Ishikawa (cell line): Measurements from ENCODE around the gene KLHL8.

Experiments used
- CEBPB ChIP-seq: IDR thresholded peaks from 2 replicates; pipeline ENCODE4 v1.6.1; 2012
- CREB1 ChIP-seq: IDR thresholded peaks from 2 replicates; pipeline ENCODE4 v1.6.1; 2012; ENCODE audit warnings: low read depth
- EGR1 ChIP-seq: IDR thresholded peaks from 2 replicates; pipeline ENCODE4 v1.6.1; 2012
- EP300 ChIP-seq: IDR thresholded peaks from 2 replicates; pipeline ENCODE4 v1.6.1; 2012; ENCODE audit warnings: borderline replicate concordance
- FOXM1 ChIP-seq: IDR thresholded peaks from 2 replicates; pipeline ENCODE4 v1.6.1; 2012; ENCODE audit warnings: low read depth, borderline replicate concordance
- NFIC ChIP-seq: IDR thresholded peaks from 2 replicates; pipeline ENCODE4 v1.6.1; 2012
- RAD21 ChIP-seq: IDR thresholded peaks from 2 replicates; pipeline ENCODE4 v1.6.1; 2012; ENCODE audit warnings: low read depth
- REST ChIP-seq: IDR thresholded peaks from 2 replicates; pipeline ENCODE4 v1.6.1; 2012; ENCODE audit warnings: low read depth, mild to moderate bottlenecking
- TAF1 ChIP-seq: IDR thresholded peaks from 2 replicates; pipeline ENCODE4 v1.6.1; 2012; ENCODE audit warnings: low read depth, mild to moderate bottlenecking
- TCF12 ChIP-seq: IDR thresholded peaks from 2 replicates; pipeline ENCODE4 v1.6.1; 2012; ENCODE audit warnings: low read depth
- TEAD4 ChIP-seq: IDR thresholded peaks from 2 replicates; pipeline ENCODE4 v1.6.1; 2012
- YY1 ChIP-seq: IDR thresholded peaks from 2 replicates; pipeline ENCODE4 v1.6.1; 2012; ENCODE audit warnings: low read depth
- ZBTB7A ChIP-seq: IDR thresholded peaks from 2 replicates; pipeline ENCODE4 v1.6.1; 2012; ENCODE audit warnings: low read depth
- TF ChIP-seq, protein P1 (sequence below): IDR thresholded peaks from 2 replicates; pipeline ENCODE4 v1.6.1; 2012
- TF ChIP-seq, protein P2 (sequence below): IDR thresholded peaks from 2 replicates; pipeline ENCODE4 v1.6.1; 2012

Gene KLHL8

DNA sequence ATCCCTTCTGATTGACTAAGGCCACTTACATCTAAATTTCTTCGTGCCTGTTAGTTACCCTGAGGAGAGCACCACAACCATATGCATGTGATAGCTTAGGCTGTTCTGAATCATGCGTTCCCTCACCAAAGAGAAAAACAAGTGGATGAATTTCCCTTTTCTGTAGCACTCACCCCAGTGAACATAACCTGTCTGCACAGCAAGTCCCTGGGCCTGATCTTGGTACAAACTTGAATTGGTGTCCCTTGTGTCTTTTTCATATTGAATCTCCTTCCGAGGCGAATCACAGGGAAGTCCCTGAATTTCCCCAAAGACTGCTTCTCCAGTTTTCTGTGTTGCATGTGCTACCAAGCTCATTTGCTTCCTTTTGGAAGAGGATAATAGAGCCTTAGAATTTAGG is 100.4 kb downstream of the KLHL8 start:
- TF ChIP-seq CEBPB (no peak), TCF12 (no peak), TAF1 (no peak), YY1 (no peak), TEAD4 (no peak), NFIC (no peak), EGR1 (no peak), ZBTB7A (no peak), EP300 (no peak), REST (no peak), FOXM1 (no peak), RAD21 (no peak)
- TF ChIP-seq, protein P1, sequence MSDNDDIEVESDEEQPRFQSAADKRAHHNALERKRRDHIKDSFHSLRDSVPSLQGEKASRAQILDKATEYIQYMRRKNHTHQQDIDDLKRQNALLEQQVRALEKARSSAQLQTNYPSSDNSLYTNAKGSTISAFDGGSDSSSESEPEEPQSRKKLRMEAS, result no peak
- TF ChIP-seq, protein P2, sequence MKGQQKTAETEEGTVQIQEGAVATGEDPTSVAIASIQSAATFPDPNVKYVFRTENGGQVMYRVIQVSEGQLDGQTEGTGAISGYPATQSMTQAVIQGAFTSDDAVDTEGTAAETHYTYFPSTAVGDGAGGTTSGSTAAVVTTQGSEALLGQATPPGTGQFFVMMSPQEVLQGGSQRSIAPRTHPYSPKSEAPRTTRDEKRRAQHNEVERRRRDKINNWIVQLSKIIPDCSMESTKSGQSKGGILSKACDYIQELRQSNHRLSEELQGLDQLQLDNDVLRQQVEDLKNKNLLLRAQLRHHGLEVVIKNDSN, result no peak

DNA sequence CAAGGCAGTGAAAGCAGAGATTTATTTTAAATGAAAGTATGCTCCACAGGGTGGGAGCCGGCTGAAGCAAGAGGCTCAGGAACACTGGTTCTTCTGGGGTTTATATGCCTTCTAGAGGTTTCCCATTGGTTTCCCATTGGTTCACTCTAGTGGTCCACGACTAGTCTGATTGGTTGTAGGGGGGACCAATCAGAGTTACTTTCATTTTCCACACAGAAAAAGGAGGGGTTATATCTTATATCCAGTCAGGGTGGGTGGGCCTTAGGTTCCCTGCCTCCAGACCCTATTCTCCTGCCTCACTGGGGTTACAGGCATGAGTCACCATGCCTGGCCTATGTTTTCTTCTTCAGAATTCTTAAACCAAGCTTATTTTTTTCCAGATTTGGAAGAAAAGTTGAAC is 101.6 kb downstream of the KLHL8 start:
- TF ChIP-seq CEBPB (no peak), FOXM1 (no peak), TAF1 (no peak), NFIC (no peak), ZBTB7A (no peak), TEAD4 (no peak), CREB1 (no peak), RAD21 (no peak)
- TF ChIP-seq, protein P2, result no peak
- TF ChIP-seq, protein P1, result no peak

DNA sequence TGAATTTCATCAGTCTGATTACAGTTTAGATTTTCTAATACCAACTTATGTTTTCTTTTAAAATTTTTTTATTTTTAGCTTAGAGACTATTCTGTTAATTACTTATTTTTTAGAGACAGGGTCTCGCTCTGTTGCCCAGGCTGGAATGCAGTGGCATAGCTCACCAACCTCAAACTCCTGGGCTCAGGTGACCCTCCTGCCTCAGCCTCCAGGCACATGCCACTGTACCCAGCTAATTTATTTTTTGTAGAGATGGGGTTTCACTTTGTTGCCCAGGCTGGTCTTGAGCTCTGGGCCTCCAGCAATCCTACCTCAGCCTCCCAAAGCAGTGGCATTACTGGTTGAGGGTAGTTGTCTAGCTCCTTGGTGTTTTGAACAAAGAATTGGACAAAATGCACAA is 102.0 kb downstream of the KLHL8 start:
- TF ChIP-seq RAD21 (no peak), YY1 (no peak), TCF12 (no peak), CREB1 (no peak), TEAD4 (no peak), REST (no peak), FOXM1 (no peak), EP300 (no peak), CEBPB (no peak), ZBTB7A (no peak), EGR1 (no peak), TAF1 (no peak), NFIC (no peak)
- TF ChIP-seq, protein P2, result no peak
- TF ChIP-seq, protein P1, result no peak

GRCh38 chr4:87117732-87118075 is 102.7 kb downstream of the KLHL8 start:
- no peak for TF ChIP-seq CEBPB
- TF ChIP-seq, protein P2, result no peak
- no peak for TF ChIP-seq ZBTB7A
- no peak; the same call in 1 of the 2 replicates for TF ChIP-seq EP300
- peak; percentile 5; the same call in 1 of the 2 replicates for TF ChIP-seq RAD21
- TF ChIP-seq NFIC, result no peak; the same call in 1 of the 2 replicates
- TF ChIP-seq TEAD4, result no peak
- no peak for TF ChIP-seq YY1
- no peak for TF ChIP-seq CREB1
- TF ChIP-seq, protein P1, result no peak
- no peak for TF ChIP-seq EGR1
- TF ChIP-seq REST, result no peak
- 0 out of 2 replicates have a peak, but pooled peaks have one; percentile 31 for TF ChIP-seq TCF12
- TF ChIP-seq FOXM1, result no peak; the same call in 1 of the 2 replicates
- TF ChIP-seq TAF1, result no peak
